HG02642 (cell line): ENCODE results near the gene SZT2.
"Not testable (repeated sequence)": the region's sequence is repeated elsewhere in the genome, so short reads cannot be mapped to it uniquely, and the experiment has no call there.

ENCODE experiments used
- ATAC-seq: cut with Tn5 transposase; IDR thresholded peaks from one replicate; pipeline ENCODE4 v1.9.1; 2021; ENCODE audit warnings: mild to moderate bottlenecking; ENCODE audit not compliant: unreplicated experiment, poor library complexity

The SZT2 gene

DNA sequence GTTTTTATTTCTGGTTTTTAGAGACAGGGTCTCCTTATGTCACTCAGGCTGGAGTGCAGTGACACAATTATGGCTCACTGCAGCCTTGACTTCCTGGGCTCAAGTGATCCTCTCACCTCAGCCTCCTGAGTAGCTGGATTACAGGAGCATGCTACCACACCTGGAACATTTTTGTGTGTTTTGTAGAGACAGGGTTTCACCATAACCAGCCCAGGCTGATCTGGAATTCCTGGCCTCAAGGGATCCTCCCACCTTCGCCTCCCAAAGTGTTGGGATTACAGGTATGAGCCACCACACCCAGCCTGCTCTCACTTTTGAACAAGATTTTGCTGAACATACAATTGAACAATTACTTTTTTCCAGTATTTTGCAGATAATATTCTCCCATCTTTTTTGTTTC, 88.0 kb downstream of the SZT2 start:
- no peak for ATAC-seq

- ATAC-seq: no peak
Observed at GRCh38 chr1:43479414-43479813, 89.7 kb downstream of the SZT2 start.

- ATAC-seq: no peak
Observed at GRCh38 chr1:43481491-43481890, 91.8 kb downstream of the SZT2 start.

- no peak for ATAC-seq
Observed at GRCh38 chr1:43482215-43482614, 92.5 kb downstream of the SZT2 start.

DNA sequence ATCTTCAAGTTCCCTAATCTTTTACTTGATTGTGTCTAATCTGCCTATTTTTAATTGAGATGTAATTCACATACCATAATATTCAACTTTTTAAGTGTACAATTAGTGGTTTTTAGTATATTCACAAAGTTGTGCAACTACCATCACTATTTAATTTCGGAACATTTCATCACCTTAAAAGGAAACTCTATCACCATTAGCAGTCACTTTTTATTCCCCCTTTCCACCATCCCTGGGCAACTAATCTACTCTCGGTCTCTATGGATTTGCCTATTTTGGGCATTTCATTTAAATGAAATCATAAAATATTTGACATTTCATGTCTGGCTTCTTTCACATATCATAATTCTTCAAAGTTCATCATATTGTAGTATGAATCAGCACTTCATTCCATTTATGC, 94.7 kb downstream of the SZT2 start:
- no peak for ATAC-seq

GRCh38 chr1:43488165-43488564, 98.5 kb downstream of the SZT2 start:
- ATAC-seq: no peak

DNA sequence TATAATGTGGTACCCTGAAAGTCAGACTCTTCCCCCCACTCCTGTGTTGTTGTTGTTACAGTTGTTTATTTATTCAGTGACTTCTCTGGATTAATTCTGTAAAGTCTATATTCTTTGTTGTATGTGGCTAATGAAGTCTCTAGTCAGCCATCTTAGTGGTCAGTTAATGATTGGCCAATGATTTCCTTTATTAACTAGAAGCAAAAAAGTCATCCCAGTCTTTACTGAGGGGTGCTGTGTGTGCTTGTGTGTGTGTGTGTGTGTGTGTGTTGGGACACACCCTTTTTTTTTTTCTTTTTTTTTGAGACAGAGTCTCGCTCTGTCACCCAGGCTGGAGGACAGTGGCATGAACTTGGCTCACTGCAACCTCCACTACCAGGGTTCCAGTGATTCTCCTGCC, 101.4 kb downstream of the SZT2 start:
- ATAC-seq: no peak

GRCh38 chr1:43492826-43493225, 103.1 kb downstream of the SZT2 start:
- no peak for ATAC-seq

- ATAC-seq: no peak
Observed at GRCh38 chr1:43493661-43494450, 104.2 kb downstream of the SZT2 start.

- ATAC-seq: no peak
Observed at GRCh38 chr1:43495204-43495603, 105.5 kb downstream of the SZT2 start.

- no peak for ATAC-seq
Observed at GRCh38 chr1:43499898-43500297, 110.2 kb downstream of the SZT2 start.

GRCh38 chr1:43501806-43502205, 112.1 kb downstream of the SZT2 start:
- not testable (repeated sequence) for ATAC-seq

DNA sequence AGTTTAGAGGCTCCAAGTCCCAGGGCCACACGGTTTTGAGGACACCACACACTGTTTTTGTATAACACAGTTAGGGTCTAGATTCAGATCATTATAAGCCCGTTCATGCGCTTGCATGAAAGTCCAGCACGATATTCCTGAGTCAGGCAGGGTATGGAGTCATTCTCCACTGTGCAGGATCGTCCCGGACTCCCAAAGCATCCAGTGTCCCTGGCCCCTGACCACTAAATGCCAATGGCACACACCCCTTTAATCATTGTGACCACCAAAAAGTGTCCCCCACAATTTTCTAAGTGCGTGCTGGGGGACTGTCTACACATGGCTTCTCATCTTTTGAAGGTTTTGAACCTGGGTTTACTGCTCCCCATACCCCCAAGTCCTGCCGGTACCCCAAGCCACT, 113.8 kb downstream of the SZT2 start:
- no peak for ATAC-seq
